GM23338 (cell line): Measurements from ENCODE around the gene WDR62. TPM values are rescaled to one million over a fixed set of nuclear protein-coding genes. Genes with fewer than 3 reads are reported as not detected.

Experiments
- ATAC-seq: fragments of 200-7000 bp; cut with Tn5 transposase; 3 replicates; pipeline ENCODE4 v1.9.1; 2020
- DNase-seq: peaks from one replicate; pipeline ENCODE4 v3.0.0-alpha.2; 2015; ENCODE audit warnings: low spot score
- H2AFZ ChIP-seq: fragments of 200-600 bp; sonication (generic); 2 replicates; pipeline ENCODE4 v1.8.0; 2016; ENCODE audit warnings: antibody characterized with exemption, mild to moderate bottlenecking, moderate library complexity
- H3F3A ChIP-seq: fragments of 200-600 bp; sonication (generic); replicated peaks from 2 replicates; pipeline ENCODE4 v1.8.0; 2017; ENCODE audit warnings: antibody characterized with exemption, mixed run types, low read depth
- H3K27ac ChIP-seq: fragments of 200-600 bp; sonication (generic); 2 replicates; pipeline ENCODE4 v1.6.1; 2016; ENCODE audit warnings: low read depth
- H3K27me3 ChIP-seq: fragments of 200-600 bp; sonication (generic); 2 replicates; pipeline ENCODE4 v1.8.0; 2016; ENCODE audit warnings: mild to moderate bottlenecking, mixed run types, moderate library complexity; ENCODE audit not compliant: insufficient read depth
- H3K36me3 ChIP-seq: fragments of 200-600 bp; sonication (generic); 2 replicates; pipeline ENCODE4 v1.8.0; 2016; ENCODE audit warnings: mild to moderate bottlenecking; ENCODE audit not compliant: insufficient read depth
- H3K4me1 ChIP-seq: fragments of 200-600 bp; sonication (generic); 2 replicates; pipeline ENCODE4 v1.8.0; 2016; ENCODE audit warnings: mild to moderate bottlenecking, moderate library complexity; ENCODE audit not compliant: insufficient read depth
- H3K4me2 ChIP-seq: fragments of 200-600 bp; sonication (generic); 2 replicates; pipeline ENCODE4 v1.7.1; 2017; ENCODE audit warnings: mixed run types
- H3K4me3 ChIP-seq: fragments of 200-600 bp; sonication (generic); 2 replicates; pipeline ENCODE4 v1.6.1; 2016; ENCODE audit warnings: mixed run types
- H3K79me2 ChIP-seq: fragments of 200-600 bp; sonication (generic); replicated peaks from 2 replicates; pipeline ENCODE4 v1.8.0; 2017; ENCODE audit warnings: mild to moderate bottlenecking; ENCODE audit not compliant: insufficient read depth
- H3K9me2 ChIP-seq: fragments of 200-600 bp; sonication (generic); 2 replicates; pipeline ENCODE4 v1.8.0; 2017; ENCODE audit not compliant: insufficient read depth
- H4K20me1 ChIP-seq: fragments of 200-600 bp; sonication (generic); replicated peaks from 2 replicates; pipeline ENCODE4 v1.8.0; 2017; ENCODE audit warnings: mild to moderate bottlenecking; ENCODE audit not compliant: insufficient read depth
- H3K27ac Mint-ChIP-seq: 2 replicates; pipeline ENCODE4 v1.8.0; 2020; ENCODE audit warnings: inconsistent platforms, mild to moderate bottlenecking, moderate library complexity, mixed read lengths
- H3K27me3 Mint-ChIP-seq: 3 replicates; pipeline ENCODE4 v1.8.0; 2022; ENCODE audit warnings: low read depth, mild to moderate bottlenecking, moderate library complexity, mixed read lengths, inconsistent platforms; ENCODE audit not compliant: insufficient read depth, poor library complexity
- H3K36me3 Mint-ChIP-seq: 3 replicates; pipeline ENCODE4 v1.8.0; 2021; ENCODE audit warnings: low read depth, mild to moderate bottlenecking, inconsistent platforms, moderate library complexity, mixed read lengths
- H3K4me1 Mint-ChIP-seq: 3 replicates; pipeline ENCODE4 v1.8.0; 2020; ENCODE audit warnings: mild to moderate bottlenecking, inconsistent platforms, mixed read lengths
- H3K4me3 Mint-ChIP-seq: 3 replicates; pipeline ENCODE4 v1.8.0; 2021; ENCODE audit warnings: moderate library complexity, mild to moderate bottlenecking, inconsistent platforms, mixed read lengths
- H3K9me3 Mint-ChIP-seq: 3 replicates; pipeline ENCODE4 v1.8.0; 2020; ENCODE audit warnings: moderate library complexity, mild to moderate bottlenecking, inconsistent platforms, mixed read lengths
- CREB1 ChIP-seq: fragments of 250-450 bp; sonication (Bioruptor Pico); IDR thresholded peaks from 2 replicates; pipeline ENCODE4 v1.5.0; 2020; ENCODE audit warnings: low read depth, mild to moderate bottlenecking, moderate library complexity
- CTCF ChIP-seq, 2 experiments: fragments of 200-600 bp in 1 of 2; sonication (generic) in 1 of 2; conservative IDR thresholded peaks; 2 replicates each; pipeline versions ENCODE4 v1.5.1 to v1.6.1; 2016 to 2017; ENCODE audit warnings: antibody characterized with exemption in 2 of 2, low read depth in 2 of 2, mild to moderate bottlenecking in 2 of 2, moderate library complexity in 1 of 2
- EZH2phosphoT487 ChIP-seq: fragments of 200-600 bp; sonication (generic); IDR thresholded peaks from one replicate; pipeline ENCODE4 v1.8.1; 2018; ENCODE audit warnings: antibody characterized with exemption; ENCODE audit not compliant: unreplicated experiment
- POLR2AphosphoS5 ChIP-seq: IDR thresholded peaks from 2 replicates; pipeline ENCODE4 v1.6.1; 2016; ENCODE audit warnings: antibody characterized with exemption, low read depth
- REST ChIP-seq: IDR thresholded peaks from one replicate; pipeline ENCODE4 v1.6.1; 2018; ENCODE audit warnings: antibody characterized with exemption; ENCODE audit not compliant: unreplicated experiment
- STAT1 ChIP-seq: IDR thresholded peaks from one replicate; pipeline ENCODE4 v1.6.1; 2016; ENCODE audit warnings: antibody characterized with exemption; ENCODE audit not compliant: unreplicated experiment
- ZNF114 ChIP-seq: fragments of 250-450 bp; sonication (Bioruptor Pico); IDR thresholded peaks from 2 replicates; pipeline ENCODE4 v1.5.0; 2020; ENCODE audit warnings: mild to moderate bottlenecking, moderate library complexity
- ZNF331 ChIP-seq: fragments of 250-450 bp; sonication (Bioruptor Pico); IDR thresholded peaks from 2 replicates; pipeline ENCODE4 v1.5.0; 2020; ENCODE audit warnings: low read depth, mild to moderate bottlenecking, moderate library complexity
- long read RNA-seq: library from polyadenylated mRNA; unstranded; transcript quantifications from one replicate; pipeline ENCODE4 v2.0.0, GENCODE V29; 2020; ENCODE audit not compliant: unreplicated experiment
- polyA plus RNA-seq: library from polyadenylated mRNA; unstranded; fragments of >200 nt; fragmentation: Nextera tagmentation; extraction: Ambion mirVana; gene quantifications from 2 replicates; pipeline ENCODE4 v1.2.1, GENCODE V29; 2016
- total RNA-seq: library from RNA; depleted of rRNA; stranded (reverse); fragments of >200 nt; shearing (Covaris generic); gene quantifications from 2 replicates; pipeline ENCODE4 v1.2.3, GENCODE V29; 2014; rRNA removed

WDR62 gene
- total RNA-seq (41.0 and 45.4 TPM in 2 replicates), polyA plus RNA-seq (13.3 and 14.1 TPM in 2 replicates)
- long read RNA-seq, full-length matches to known transcripts: 1 of 5 reads
- long read RNA-seq, partial matches to known transcripts: 2 of 5 reads
- long read RNA-seq, other reads (novel, unspliced or antisense): 2 of 5 reads

- peak within 1 kb of the TSS; percentile 50 for H2AFZ ChIP-seq
- ATAC-seq: peak; percentile 78
These were observed at the start of gene WDR62 for GRCh38 chr19:36054733-36055686. TSS of gene WDR62 (plus strand) at chr19:36054897. CDS start at chr19:36054972, 75 bp downstream.

GRCh38 chr19:36006955-36007354 lies 47.7 kb upstream of the WDR62 start:
- Histone ChIP-seq H3K36me3 (peaks cover 5% of the 10 kb centered on the region; the same call in 1 of the 2 replicates), H3F3A (no peaks in the 10 kb centered on the region), H3K9me2 (no peaks in the 10 kb centered on the region), H3K79me2 (no peaks in the 10 kb centered on the region), H3K27me3 (no peaks in the 10 kb centered on the region), H3K4me1 (peaks cover 13% of the 10 kb centered on the region; the same call in 1 of the 2 replicates), H3K27ac (no peak overlapping the region), H3K4me2 (no peak overlapping the region), H3K4me3 (no peak overlapping the region), H4K20me1 (no peaks in the 10 kb centered on the region; the same call in 1 of the 2 replicates), H2AFZ (no peak overlapping the region)
- Mint-ChIP-seq H3K36me3 (peaks cover 39% of the 10 kb centered on the region), H3K9me3 (no peaks in the 10 kb centered on the region; the same call in 2 of the 3 replicates), H3K27ac (no peak overlapping the region), H3K4me3 (peak overlapping the region; percentile 56; the same call in 2 of the 3 replicates), H3K4me1 (peaks cover 20% of the 10 kb centered on the region), H3K27me3 (peaks cover 14% of the 10 kb centered on the region)
- ATAC-seq (no peak), DNase-seq (no peak)
- TF ChIP-seq CTCF (conservative IDR thresholded peaks at IDR 0.05; ENCODE audit: low read depth in 2 of 2) (no peak), STAT1 (no peak), ZNF331 (CRISPR knock-in tag) (no peak), EZH2phosphoT487 (no peak), ZNF114 (CRISPR knock-in tag) (no peak), REST (no peak)

More at GRCh38 chr19:36054733-36055686, at the start of gene WDR62:
- H3K36me3 ChIP-seq: peaks cover 11% of the 10 kb centered on the region; the same call in 1 of the 2 replicates
- peaks cover 23% of the 10 kb centered on the region; the same call in 1 of the 2 replicates for H3K4me1 ChIP-seq
- H3K4me1 Mint-ChIP-seq: peaks cover 25% of the 10 kb centered on the region
- H3F3A ChIP-seq: 0 out of 2 replicates have a peak, but pooled peaks cover 17% of the 10 kb centered on the region
- TF ChIP-seq POLR2AphosphoS5 (peak; percentile 64), CREB1 (no peak), REST (peak; percentile 20)
- peak within 1 kb of the TSS; percentile 99 for H3K4me2 ChIP-seq
- H3K4me3 ChIP-seq: peak within 1 kb of the TSS; percentile 94
- H3K27ac ChIP-seq: peak within 1 kb of the TSS; percentile 79
- peak; percentile 96 for DNase-seq
- no peaks in the 10 kb centered on the region; the same call in 2 of the 3 replicates for H3K9me3 Mint-ChIP-seq
- peaks cover 37% of the 10 kb centered on the region for H4K20me1 ChIP-seq
- H3K27ac Mint-ChIP-seq: peak within 1 kb of the TSS; percentile 99
- H3K79me2 ChIP-seq: peaks cover 45% of the 10 kb centered on the region
- H3K36me3 Mint-ChIP-seq: peaks cover 18% of the 10 kb centered on the region
- H3K9me2 ChIP-seq: no peaks in the 10 kb centered on the region
- peaks cover 15% of the 10 kb centered on the region for H3K27me3 Mint-ChIP-seq
- H3K27me3 ChIP-seq: no peaks in the 10 kb centered on the region
- H3K4me3 Mint-ChIP-seq: peak within 1 kb of the TSS; percentile 93
